EH (cell line): ENCODE data around the gene ZNF823.
"Not testable (repeated sequence)": the region's sequence is repeated elsewhere in the genome, so short reads cannot be mapped to it uniquely, and the experiment has no call there.

ENCODE experiments used
- DNase-seq: peaks from one replicate; pipeline ENCODE4 v3.0.0-alpha.2; 2015; ENCODE audit warnings: low read depth

The ZNF823 gene

GRCh38 chr19:11680689-11681302 lies 58.0 kb downstream of the ZNF823 start:
- DNase-seq = no peak

DNA sequence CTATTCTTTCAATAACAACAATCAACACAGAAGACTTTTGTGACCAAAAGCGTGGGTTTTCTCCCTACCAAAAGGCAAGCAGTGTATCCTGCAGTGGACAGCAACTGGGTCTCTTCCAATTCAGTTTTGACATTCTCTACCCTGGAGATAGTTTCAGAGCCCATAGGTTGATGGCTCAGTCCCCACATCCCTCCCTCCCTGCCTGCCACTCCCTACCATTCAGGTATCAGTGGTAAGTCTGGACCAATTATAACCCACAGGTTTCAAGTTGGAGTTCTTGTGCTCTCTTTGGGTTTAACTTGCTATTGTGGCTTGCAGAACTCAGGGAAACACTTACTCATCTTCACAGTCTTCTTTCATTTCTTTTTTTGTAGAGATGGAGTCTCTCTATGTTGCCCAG lies 60.2 kb downstream of the ZNF823 start:
- DNase-seq = no peak

- DNase-seq = not testable (repeated sequence)
Observed at GRCh38 chr19:11676661-11677600, 61.8 kb downstream of the ZNF823 start.

- no peak for DNase-seq
Observed at GRCh38 chr19:11675569-11675968, 63.2 kb downstream of the ZNF823 start.

DNA sequence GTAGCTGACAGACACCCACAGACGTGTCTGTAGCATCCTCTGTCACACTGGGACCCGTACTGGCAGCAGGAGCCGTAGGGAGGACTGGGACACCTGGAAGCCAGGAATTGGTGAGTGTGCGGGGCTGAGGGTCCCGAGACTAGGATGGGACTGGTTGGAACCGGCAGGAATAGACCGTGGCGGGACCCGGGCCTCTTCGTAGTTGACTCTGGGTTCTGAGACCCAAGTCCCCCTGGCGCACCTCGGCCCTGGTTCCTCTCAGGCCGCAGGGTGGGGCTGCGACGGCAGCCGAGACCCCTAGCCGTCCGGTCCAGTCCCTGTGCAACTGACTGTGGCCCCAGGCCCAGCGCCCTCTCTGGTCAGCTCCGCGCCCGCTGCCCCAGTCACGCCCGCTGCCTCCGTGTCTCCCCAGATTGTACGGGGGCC lies 64.7 kb downstream of the ZNF823 start:
- DNase-seq = no peak

GRCh38 chr19:11673608-11674041 lies 65.1 kb downstream of the ZNF823 start:
- DNase-seq = peak; percentile 55
